Stimulated activated CD4-positive, alpha-beta T cell treated with anti-CD3 and anti-CD28 coated beads, Interleukin-12 subunit alpha, Interleukin-12 subunit beta, amount 100 ng/mL, for 24 hours (primary cell): ENCODE measurements around the gene KIR3DL2.
"Not testable (repeated sequence)": the region's sequence is repeated elsewhere in the genome, so short reads cannot be mapped to it uniquely, and the experiment has no call there.

Experiments
- DNase-seq, 2 experiments: peaks; one replicate each; pipeline ENCODE4 v3.0.0-alpha.2; 2020; ENCODE audit warnings: low read depth in 2 of 2

Gene KIR3DL2

GRCh38 chr19:54871696-54872095, 21.5 kb downstream of the KIR3DL2 start:
- no peak for DNase-seq

GRCh38 chr19:54873990-54874389, 23.7 kb downstream of the KIR3DL2 start, which contains the start of gene FCAR:
TSS of gene FCAR (plus strand) at chr19:54874235. CDS start at chr19:54874290, 55 bp downstream.
- no peak for DNase-seq

- DNase-seq, result no peak
Measured at GRCh38 chr19:54875506-54875905, 25.3 kb downstream of the KIR3DL2 start.

GRCh38 chr19:54877471-54877870, 27.2 kb downstream of the KIR3DL2 start:
- DNase-seq, result no peak

GRCh38 chr19:54881884-54882283, 31.6 kb downstream of the KIR3DL2 start:
- DNase-seq, result no peak

- no peak for DNase-seq
Measured at GRCh38 chr19:54882758-54883157, 32.5 kb downstream of the KIR3DL2 start.

- DNase-seq, result no peak
Measured at GRCh38 chr19:54883228-54883627, 33.0 kb downstream of the KIR3DL2 start.

- no peak for DNase-seq
Measured at GRCh38 chr19:54888239-54888638, 38.0 kb downstream of the KIR3DL2 start.

- DNase-seq, result no peak
Measured at GRCh38 chr19:54889566-54889965, 39.3 kb downstream of the KIR3DL2 start.

GRCh38 chr19:54893406-54893805, 43.2 kb downstream of the KIR3DL2 start:
- no peak for DNase-seq

GRCh38 chr19:54894106-54894505, 43.9 kb downstream of the KIR3DL2 start:
- not testable (repeated sequence) for DNase-seq

GRCh38 chr19:54896036-54896435, 45.8 kb downstream of the KIR3DL2 start:
- DNase-seq, result no peak

GRCh38 chr19:54898685-54899084, 48.4 kb downstream of the KIR3DL2 start:
- DNase-seq, result not testable (repeated sequence)

- DNase-seq, result not testable (repeated sequence)
Measured at GRCh38 chr19:54899646-54900045, 49.4 kb downstream of the KIR3DL2 start.

- not testable (repeated sequence) for DNase-seq
Measured at GRCh38 chr19:54901153-54901552, 50.9 kb downstream of the KIR3DL2 start.

GRCh38 chr19:54902061-54902460, 51.8 kb downstream of the KIR3DL2 start:
- no peak for DNase-seq

GRCh38 chr19:54903303-54903702, 53.1 kb downstream of the KIR3DL2 start:
- no peak for DNase-seq

- not testable (repeated sequence) for DNase-seq
Measured at GRCh38 chr19:54904261-54904660, 54.0 kb downstream of the KIR3DL2 start.

- DNase-seq, result no peak
Measured at GRCh38 chr19:54905421-54905802, 55.2 kb downstream of the KIR3DL2 start.

GRCh38 chr19:54905803-54906511, 55.7 kb downstream of the KIR3DL2 start, which contains the start of gene NCR1:
TSS of gene NCR1 (plus strand) at chr19:54906148. CDS start at chr19:54906188, 40 bp downstream.
- DNase-seq, result no peak

- no peak for DNase-seq
Measured at GRCh38 chr19:54906819-54907218, 56.6 kb downstream of the KIR3DL2 start.

GRCh38 chr19:54907899-54908298, 57.7 kb downstream of the KIR3DL2 start:
- DNase-seq, result not testable (repeated sequence)
